NCI-H187 (cell line): Measurements from ENCODE around the gene SERPINA12.
"Not testable (repeated sequence)": the region's sequence is repeated elsewhere in the genome, so short reads cannot be mapped to it uniquely, and the experiment has no call there.

Source experiments
- DNase-seq, 2 experiments: peaks; one replicate each; lab custom pipeline; 2025; lab: John Stamatoyannopoulos, UW

SERPINA12 gene

GRCh38 chr14:94486883-94487282 lies 22.4 kb downstream of the SERPINA12 start:
- no peak for DNase-seq

DNA sequence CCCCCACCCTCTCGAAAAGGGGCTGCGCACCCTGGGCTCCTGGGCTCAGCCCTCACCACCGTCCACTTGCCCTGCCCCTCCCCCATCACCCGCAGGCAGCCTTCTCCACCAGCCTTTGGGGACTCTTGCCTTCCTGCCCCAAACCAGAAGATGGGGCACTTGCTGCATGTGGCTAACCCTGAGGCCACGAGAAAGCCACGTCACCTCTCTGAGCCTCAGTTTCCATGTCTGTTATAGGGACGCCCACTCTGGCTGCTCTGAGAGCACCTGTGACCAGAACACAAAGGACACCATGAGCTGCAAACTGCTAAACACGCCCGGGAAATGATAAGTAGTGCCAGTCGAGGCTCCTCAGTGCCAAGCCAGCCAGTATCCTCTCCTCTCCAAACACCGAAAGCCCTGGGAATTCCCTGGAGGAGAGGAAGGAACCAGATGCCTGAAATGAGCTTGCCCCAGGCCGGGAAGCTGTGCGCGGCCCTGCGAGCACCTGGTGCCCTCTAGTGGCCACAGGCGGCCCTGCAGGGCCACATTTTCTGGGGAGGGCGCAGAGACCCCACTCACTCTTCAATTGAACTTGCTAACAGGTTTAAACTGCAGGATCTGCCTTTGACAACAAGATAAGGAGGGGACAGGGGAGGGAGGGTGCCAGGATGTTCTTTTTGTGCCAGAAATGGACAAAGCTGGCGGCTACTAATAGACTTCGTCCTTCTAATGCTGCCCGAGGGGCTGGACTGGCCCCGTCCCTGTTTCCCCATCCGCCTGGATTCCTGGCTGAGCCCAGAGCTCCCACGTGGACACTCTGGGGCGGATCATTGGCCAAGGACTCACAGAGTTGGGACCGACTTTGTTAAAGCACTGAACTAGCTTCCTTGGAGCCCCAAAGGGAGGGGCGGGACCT lies 23.1 kb downstream of the SERPINA12 start:
- DNase-seq, result no peak

GRCh38 chr14:94484481-94484880 lies 24.8 kb downstream of the SERPINA12 start:
- DNase-seq, result no peak

DNA sequence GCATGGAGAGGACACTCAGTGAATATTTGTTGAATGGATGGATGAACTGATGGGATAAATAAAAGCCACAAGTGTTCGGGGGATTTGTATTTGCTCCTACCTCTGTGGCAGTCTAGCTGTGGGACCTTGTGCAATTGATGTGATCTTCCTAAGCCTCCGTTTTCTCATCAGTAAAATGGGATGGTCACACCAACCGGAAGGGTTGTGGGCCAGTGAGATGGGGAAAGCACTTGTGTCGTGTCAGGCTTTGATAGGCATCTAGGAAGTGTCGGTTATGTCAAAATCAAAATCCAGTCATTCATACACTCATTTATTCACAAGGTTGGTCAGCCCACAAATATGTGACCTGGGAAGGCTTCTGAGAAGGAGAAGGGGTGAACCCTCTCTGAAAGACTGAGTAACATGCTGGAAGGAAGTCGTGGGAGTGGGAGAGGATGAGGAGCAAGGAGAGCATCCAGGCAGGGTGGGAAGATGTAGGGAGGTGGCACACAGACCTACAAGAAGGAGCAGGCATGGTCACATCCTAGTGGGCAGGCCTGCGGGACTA lies 25.5 kb downstream of the SERPINA12 start:
- DNase-seq, result no peak

DNA sequence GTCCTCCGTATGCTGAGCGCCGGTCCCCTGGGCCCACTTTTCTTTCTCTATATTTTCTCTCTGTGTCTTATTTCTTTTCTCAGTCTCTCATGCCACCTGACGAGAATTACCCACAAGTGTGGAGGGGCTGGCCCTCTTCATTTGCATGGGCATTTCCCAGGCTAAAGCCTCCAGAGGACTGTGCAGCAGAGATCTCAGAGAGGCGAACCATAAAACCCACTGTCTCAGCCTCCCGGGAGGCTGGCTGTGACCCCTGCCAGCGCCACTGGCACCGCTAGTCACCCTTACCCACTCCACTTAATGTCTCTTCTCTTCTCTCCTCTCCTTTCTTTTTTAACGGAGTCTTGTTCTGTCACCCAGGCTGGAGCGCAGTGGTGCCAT lies 26.2 kb downstream of the SERPINA12 start:
- DNase-seq, result no peak

DNA sequence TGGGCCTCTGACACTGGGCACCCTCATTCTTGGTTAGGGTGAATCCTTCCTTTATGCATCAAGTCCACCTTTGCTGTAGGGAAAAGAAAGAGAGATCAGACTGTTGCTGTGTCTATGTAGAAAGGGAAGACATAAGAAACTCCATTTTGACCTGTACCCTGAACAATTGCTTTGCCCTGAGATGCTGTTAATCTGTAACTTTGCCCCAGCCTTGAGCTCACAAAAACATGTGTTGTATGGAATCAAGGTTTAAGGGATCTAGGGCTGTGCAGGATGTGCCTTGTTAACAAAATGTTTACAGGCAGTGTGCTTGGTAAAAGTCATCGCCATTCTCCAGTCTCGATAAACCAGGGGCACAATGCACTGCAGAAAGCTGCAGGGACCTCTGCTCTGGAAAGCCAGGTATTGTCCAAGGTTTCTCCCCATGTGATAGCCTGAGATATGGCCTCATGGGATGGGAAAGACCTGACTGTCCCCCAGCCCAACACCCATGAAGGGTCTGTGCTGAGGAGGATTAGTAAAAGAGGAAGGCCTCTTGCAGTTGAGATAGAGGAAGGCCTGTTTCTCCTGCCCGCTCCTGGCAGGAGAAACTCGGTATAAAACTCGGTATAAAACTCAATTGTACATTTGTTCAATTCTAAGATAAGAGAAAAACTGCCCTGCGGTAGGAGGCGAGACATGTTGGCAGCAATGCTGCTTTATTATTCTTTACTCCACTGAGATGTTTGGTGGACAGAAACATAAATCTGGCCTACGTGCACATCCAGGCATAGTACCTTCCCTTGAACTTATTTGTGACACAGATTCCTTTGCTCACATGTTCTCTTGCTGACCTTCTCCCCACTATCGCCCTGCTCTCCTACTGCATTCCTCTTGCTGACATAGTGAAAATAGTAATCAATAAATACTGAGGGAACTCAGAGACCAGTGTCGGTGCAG lies 26.9 kb downstream of the SERPINA12 start:
- not testable (repeated sequence) for DNase-seq

GRCh38 chr14:94481468-94482131 lies 27.7 kb downstream of the SERPINA12 start:
- DNase-seq, result no peak

DNA sequence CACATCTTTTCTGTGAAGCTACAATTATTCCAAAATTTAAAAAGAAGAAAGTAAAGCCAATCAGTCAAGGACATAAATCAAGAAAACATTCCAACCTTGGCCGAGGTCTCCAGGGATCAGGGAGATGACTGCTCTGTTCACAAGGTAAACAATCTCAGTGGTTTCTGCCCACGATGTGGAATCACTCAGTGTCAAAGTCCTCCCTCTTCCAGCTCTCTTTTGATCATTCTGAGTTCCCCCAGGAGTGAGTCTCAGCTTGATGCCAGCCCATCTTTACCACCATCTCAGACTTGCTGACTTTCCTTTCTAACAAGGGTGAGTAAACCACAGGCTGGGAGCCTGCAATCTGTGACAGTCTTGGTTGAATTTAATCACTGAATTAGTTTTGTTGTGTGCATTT lies 28.5 kb downstream of the SERPINA12 start:
- DNase-seq, result no peak

GRCh38 chr14:94478420-94478819 lies 30.8 kb downstream of the SERPINA12 start:
- no peak for DNase-seq

DNA sequence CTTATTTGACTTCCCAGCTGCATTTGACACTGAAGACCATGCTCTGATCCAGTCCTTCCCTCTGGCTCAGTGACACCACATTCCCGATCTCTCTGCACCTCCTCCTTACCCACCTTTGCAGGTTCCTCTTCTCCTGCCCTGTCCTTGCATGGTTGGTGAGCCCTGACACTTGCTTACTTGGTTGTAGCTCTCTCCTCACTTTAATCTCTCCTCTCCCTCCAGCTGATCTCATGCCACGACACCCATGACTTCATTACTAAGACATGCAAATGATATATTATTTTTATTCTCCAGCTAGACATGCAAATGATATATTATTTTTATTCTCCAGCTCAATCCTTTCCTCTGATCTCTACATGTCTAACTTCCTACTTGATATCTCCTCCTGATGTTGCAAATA lies 33.2 kb downstream of the SERPINA12 start, which contains the start of gene SERPINA9:
TSS of gene SERPINA9 (minus strand) at position 175 of the 400 bp plus-strand sequence. CDS start 6,357 bp downstream, outside the sequence.
- no peak for DNase-seq

DNA sequence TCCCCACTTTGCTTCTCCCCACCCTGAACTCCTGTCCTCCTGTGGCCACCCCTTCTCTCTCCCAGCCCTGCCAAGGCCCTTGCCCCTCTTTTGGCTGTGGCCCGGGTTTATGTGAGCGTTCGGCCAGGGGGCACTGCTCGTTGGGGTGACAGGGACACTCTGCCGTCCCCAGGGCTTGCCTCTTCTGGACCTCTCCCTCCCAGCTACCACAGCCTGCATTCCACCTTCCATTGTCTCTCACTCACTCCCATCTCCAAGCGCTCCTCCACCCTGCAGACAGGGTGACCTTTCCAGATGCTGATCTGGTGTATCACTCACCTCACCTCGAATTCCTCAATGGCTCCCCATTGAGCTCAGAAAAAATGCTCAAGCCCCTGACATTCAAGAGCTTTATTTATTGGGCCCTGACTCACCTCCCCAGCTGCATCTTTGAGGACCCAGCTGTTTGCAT lies 34.7 kb downstream of the SERPINA12 start:
- no peak for DNase-seq

DNA sequence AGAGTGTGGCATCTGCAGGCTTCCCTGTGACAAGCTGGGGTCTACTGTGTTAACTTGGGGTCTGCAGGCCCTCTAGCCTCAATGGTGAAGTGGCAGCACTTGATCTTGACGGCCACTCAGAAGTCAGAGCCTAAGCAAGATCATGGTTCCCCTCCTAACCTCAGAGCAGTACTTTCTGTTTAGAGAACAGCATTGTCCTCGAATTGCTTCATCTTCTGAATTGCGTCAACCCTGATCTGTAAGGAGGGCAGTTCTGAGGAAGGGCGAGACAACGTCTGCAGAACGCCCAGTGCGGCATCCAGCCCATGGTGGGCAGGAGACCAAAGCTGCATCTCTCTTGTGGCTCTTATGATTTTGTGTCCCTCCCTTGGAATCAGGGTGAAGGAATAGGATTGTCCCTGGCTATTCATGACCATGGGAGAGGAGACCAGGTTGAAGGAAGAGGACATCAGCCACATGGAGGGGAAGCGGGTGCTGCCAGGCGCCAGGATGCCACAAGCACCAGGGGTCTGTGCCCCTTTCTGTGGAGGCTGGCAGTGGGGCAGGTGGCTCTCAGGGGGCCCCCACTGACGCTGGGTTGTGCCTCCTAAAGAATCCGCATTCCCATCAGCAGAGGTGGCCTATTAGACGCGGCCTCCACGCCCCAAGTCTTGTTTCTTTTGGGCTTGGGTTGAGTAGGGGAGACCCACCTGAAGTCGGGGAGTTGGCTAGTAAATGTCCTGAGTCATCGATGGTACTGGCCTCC lies 35.4 kb downstream of the SERPINA12 start:
- no peak for DNase-seq

DNA sequence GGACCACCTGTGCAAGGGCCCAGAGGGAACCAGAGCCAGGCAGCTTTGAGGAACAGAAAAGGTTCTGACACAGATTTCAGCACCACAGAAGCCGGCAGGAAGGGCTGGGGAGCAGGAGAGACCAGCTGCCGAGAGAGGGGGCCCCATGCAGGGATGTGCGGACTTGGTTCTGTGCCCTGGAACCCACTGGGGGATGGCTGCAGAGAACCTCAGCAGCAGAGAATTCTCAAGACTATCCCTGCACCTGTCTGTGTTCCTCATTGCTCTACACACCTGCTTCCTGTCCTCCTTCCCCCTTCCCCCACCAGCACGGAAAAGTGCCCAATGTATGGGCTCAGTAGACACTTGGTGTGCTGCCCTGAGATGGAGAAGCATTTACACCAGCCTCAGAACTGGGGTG lies 36.4 kb downstream of the SERPINA12 start:
- no peak for DNase-seq

DNA sequence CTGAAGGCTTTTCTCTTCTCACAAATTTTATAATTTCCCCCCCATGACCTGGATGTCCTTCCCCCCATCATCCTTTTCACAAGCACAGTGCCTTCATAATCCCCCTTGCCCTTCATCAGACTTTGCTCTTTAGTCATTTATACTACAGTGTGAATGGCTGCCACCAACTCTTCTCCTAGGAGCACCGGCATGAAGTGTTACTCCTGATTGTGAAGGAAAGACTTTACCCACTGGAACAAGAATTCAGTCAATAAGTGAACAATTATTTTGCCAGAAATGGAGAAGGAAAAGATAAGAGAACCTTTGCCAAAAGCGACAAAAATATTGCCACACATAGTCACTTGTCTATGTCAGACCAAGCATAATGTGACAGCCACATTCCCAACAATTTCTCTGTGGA lies 38.2 kb downstream of the SERPINA12 start:
- DNase-seq, result no peak

- DNase-seq, result no peak
These were observed 39.0 kb downstream of the SERPINA12 start for GRCh38 chr14:94470311-94470710.

DNA sequence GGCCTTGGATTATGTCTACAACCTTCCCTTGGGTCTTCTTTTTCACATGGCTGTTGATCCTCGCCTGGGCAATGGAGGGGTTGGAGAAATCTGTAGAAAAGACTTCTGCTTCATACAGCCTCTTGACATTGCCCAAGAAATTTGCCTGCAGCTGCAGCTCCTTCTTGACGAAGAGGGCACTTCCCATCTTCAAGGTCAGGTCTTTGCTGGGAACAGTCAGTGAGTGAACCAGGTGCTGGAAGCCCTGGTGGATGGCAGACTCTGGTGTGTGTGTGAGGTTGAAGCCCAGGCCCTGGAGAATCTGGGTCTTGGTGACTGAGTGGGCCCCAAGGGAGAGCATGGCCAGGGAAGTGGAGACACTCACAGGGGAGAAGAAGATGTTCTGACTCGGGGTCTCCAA lies 40.0 kb downstream of the SERPINA12 start:
- no peak for DNase-seq

- no peak for DNase-seq
These were observed 41.3 kb downstream of the SERPINA12 start for GRCh38 chr14:94467728-94468520.

DNA sequence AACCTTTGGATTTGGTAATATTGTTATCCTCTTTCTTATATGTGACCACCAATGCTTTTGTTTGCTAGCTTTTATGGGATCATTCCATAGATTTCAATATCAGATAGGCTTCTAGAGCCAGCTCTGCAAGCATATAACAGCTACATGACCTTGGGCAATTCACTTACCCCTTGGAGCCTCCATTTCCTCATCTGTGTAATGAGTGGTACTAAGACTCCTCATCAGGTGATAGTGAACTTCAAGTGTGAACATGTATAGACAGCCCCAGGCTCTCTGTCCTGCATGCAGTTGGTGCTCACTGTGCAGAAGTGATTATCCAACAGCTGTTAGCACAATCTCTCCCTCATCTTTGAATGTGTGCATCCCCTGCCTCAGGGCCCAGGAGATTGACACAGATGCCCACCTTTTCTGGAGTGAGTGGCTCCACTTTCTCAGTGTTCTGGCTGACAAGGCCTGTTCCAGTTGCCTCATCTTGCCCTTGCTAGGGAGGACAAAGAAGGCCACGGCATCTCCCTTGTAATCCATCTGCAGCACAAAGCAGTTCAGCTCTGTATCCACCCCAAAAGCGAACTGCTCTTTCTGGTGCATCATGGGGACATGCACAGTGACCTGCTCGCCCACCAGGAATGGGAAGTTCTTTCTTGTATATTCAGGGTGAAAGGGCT lies 42.4 kb downstream of the SERPINA12 start:
- no peak for DNase-seq

- DNase-seq, result no peak
These were observed 44.2 kb downstream of the SERPINA12 start for GRCh38 chr14:94465042-94465441.

DNA sequence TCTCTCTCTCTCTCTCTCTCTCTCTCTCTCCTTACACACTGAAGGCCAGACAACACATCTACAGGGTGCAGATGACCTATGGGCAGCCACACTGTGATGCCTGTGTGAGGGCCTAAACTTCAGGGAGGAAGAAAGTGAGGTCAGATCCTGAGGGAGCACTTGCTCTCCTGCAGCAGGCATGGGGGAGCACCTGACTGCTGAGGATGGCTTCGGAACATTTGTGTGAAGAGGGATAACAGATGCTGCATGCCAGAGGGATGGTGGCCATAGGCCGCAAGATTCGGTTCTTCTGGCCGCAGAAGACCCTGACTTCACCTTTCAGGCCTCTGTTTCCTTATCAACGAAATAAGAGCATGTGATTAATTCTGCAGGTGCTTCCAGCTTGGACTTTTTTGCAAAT lies 45.0 kb downstream of the SERPINA12 start:
- DNase-seq, result no peak
